NT2/D1 (cell line): ENCODE data around the gene NEU2.

ENCODE experiments used
- SUZ12 ChIP-seq: IDR thresholded peaks from 2 replicates; pipeline ENCODE4 v1.6.1; 2011; ENCODE audit not compliant: insufficient read length, insufficient read depth; ENCODE audit errors: extremely low read depth
- YY1 ChIP-seq: IDR thresholded peaks from 2 replicates; pipeline ENCODE4 v1.6.1; 2011; ENCODE audit not compliant: insufficient read length, insufficient read depth
- ZNF274 ChIP-seq: IDR thresholded peaks from 2 replicates; pipeline ENCODE4 v1.6.1; 2011; ENCODE audit warnings: mild to moderate bottlenecking, low read depth, low read length

DNA sequence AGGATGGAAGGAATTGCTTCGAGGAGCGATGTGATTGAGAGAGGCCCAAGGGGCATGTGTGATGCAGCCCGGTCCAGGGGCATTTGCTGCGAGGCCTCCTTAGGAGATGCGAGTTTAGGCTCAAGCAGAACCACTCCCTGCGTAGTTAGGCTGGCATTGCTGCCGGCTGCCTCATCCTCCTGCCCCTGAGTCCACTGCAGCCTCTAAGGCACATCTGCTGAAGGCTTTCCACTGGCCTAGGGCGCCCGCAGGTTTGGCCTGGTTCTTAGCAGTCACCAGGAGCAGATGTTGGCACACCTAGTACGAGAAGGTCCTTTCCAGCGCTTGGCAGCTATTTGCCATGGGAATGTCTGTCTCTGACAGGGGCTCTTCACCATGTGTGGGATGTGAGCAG, 48.4 kb downstream of the NEU2 start:
- TF ChIP-seq SUZ12: no peak
- TF ChIP-seq YY1: no peak
- TF ChIP-seq ZNF274: no peak
